ENCODE results near the gene DNAAF8.
A peak's percentile ranks its signal among the peaks of the same experiment; 100 is the strongest.

The DNAAF8 gene

DNA sequence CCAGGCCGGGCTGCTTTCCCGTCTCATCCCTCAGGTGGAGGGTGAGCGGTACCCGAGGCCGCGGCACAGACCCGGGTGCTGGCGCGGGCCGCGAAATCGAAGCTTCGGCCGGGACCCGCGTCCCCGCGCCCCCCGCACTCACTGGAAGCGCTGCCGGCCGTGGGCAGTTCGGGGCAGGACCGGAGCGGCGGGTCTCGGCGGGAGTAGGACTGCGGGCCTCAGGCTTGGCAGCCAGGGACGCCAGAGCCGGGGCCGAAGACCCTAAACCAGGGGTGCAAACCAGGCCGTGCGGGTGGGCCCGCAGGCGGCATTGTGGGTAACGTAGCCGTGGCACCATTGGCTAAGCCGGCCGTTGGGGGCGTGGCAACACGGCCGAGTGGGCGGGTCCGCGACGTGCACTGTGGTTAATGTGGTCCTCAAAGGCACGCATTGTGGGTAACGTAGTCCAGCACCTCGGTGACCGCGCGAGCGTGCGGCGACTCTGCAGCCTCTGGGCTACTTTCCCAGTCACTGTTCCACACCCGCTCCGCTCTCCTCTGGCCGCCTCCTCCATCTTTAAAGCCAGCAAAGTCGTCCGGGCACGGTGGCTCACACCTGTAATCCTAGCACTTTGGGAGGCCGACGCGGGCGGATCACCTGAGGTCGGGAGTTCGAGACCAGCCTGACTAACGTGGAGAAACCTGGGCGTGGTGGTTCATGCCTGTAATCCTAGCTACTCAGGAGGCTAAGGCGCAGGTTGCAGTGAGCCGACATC lies 32.7 kb downstream of the DNAAF8 start, which contains the start of gene ZNF500:
ZNF500 (minus strand) TSS at position 288 of the 754 bp plus-strand sequence. CDS start 1,184 bp downstream, outside the sequence.
- DNase-seq (ENCODE audit: low read depth): peak; percentile 95
- TF ChIP-seq, protein P1, sequence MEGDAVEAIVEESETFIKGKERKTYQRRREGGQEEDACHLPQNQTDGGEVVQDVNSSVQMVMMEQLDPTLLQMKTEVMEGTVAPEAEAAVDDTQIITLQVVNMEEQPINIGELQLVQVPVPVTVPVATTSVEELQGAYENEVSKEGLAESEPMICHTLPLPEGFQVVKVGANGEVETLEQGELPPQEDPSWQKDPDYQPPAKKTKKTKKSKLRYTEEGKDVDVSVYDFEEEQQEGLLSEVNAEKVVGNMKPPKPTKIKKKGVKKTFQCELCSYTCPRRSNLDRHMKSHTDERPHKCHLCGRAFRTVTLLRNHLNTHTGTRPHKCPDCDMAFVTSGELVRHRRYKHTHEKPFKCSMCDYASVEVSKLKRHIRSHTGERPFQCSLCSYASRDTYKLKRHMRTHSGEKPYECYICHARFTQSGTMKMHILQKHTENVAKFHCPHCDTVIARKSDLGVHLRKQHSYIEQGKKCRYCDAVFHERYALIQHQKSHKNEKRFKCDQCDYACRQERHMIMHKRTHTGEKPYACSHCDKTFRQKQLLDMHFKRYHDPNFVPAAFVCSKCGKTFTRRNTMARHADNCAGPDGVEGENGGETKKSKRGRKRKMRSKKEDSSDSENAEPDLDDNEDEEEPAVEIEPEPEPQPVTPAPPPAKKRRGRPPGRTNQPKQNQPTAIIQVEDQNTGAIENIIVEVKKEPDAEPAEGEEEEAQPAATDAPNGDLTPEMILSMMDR (conservative IDR thresholded peaks at IDR 0.05; ENCODE audit: low read length): no peak
- peak within 1 kb of the TSS; percentile 83 for H3K4me3 ChIP-seq (ENCODE audit: low read length)

DNA sequence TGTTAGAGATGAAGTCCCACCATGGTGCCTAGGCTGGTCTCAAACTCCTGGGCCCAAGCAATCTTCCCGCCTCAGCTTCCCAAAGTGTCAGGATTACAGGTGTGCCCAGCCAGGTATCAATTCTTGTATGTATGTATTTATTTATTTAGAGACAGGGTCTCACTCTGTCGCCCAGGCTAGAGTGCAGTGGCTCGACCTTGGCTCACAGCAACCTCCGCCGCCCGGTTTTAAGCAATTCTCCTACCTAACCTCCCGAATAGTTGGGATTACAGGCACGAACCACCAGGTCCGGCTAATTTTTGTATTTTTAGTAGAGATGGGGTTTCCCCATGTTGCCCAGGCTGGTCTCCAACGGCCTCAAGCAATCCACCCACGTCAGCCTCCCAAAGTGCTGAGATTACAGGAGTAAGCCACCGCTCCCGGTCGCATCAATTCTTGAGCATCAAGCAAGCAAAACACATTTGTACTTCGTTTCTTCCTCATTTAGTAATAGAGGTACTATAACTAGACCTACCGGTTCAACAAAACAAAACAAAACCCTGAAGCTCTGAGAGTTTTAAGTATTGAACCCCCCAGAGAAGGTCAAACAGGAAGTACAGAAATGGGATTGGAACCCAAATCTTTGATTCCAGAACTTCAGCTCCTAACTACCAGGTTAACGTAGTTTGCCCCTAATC lies 33.7 kb downstream of the DNAAF8 start:
- TF ChIP-seq, protein P1 (conservative IDR thresholded peaks at IDR 0.05; ENCODE audit: low read length): no peak
- peak; percentile 23 for DNase-seq (ENCODE audit: low read depth)
- peak overlapping the region; percentile 78 for H3K4me3 ChIP-seq (ENCODE audit: low read length)

DNA sequence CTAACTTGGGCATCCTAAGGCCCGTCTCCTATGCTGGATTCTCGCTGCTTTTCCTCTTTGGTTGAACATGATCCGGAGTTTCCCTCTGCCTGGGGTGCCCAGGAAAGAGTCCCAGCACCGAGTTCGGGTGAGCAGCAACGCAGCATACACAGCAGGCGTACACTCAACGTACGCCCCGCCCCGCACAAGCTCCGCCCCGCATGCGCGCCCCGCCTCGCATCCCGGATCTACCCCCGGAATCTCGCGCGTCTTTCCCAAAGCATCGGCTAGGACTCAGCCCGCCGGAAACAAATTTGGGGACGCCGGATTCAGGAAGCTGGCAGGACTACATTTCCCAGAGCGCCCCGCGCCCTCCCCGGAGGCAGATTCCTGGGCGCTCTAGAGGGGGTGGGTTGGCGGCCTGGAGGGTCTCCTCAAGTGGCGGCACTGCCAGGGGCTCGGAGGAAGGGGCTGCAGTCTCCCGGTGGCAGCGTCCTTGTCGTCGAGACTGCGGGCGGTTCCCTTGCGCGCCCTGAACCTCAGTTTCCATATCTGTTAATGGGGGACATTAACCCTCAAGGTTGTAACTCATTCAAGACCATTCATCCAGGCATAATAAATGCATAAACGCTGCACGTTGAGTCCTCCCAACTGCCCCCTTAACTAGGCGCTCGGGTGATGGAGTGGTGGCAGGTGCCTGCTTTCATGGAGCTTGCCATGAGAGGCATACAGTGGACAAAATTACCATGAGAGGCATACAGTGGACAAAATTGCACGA lies 34.4 kb downstream of the DNAAF8 start:
- DNase-seq (ENCODE audit: low read depth): peak; percentile 93
- peak overlapping the region; percentile 78 for H3K4me3 ChIP-seq (ENCODE audit: low read length)
- TF ChIP-seq, protein P1 (conservative IDR thresholded peaks at IDR 0.05; ENCODE audit: low read length): no peak

DNA sequence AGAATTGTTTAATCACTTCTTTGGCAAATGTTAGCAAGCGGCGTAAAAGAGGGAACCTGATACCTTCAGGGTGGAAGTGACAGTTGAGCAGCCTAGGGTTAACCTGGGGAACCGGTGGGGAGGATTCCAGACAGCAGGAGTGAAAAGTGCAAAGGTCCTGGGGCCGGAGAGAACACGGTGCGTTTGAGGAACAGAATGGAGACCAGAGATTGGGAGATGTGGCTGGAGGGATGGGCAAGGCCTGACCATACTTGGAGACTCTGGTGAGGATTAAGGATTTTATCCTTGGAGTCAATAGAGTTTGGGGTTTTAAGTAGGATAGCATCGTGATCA lies 34.9 kb downstream of the DNAAF8 start:
- H3K4me3 ChIP-seq (ENCODE audit: low read length): no peak overlapping the region; the same call in 1 of the 2 replicates
- DNase-seq (ENCODE audit: low read depth): no peak
- TF ChIP-seq, protein P1 (conservative IDR thresholded peaks at IDR 0.05; ENCODE audit: low read length): no peak

DNA sequence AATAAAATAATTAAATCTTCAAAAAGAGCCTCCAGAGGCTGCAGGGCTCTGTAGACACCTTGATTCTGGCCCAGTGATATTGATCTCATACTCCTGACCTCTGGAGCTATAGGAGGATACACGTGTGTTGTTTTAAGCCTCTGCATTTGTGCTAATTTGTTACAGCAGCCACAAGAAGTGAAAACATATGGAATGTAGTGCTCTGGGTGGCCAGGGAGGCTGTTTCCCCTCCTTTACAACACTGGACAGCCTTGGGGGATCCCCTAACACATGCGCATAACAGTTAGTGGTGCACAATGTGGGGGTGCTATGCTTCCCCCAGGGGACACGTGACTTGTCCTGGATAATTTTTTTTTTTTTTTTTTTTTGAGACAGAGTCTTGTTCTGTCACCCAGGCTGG lies 37.3 kb downstream of the DNAAF8 start:
- no peak for DNase-seq (ENCODE audit: low read depth)
- H3K4me3 ChIP-seq (ENCODE audit: low read length): no peak overlapping the region
- TF ChIP-seq, protein P1 (conservative IDR thresholded peaks at IDR 0.05; ENCODE audit: low read length): no peak

DNA sequence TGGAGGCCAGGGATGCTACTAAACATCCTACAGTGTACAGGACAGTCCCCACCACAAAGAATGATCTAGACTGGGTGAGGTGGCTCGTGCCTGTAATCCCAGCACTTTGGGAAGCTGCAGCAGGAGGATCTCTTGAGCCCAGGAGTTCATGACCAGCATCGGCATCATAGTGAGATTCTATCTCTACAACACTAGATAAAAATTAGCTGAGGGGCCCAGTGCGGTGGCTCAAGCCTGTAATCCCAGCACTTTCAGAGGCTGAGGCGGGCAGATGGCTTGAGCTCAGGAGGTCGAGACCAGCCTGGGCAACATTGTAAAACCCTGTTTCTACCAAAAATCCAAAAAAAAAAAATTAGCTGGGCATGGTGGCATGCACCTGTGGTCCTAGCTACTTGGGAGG lies 38.0 kb downstream of the DNAAF8 start:
- H3K4me3 ChIP-seq (ENCODE audit: low read length): no peak overlapping the region
- TF ChIP-seq, protein P1 (conservative IDR thresholded peaks at IDR 0.05; ENCODE audit: low read length): no peak
- no peak for DNase-seq (ENCODE audit: low read depth)
